ENCODE data around the gene NKD2. TPM values are rescaled to one million over a fixed set of nuclear protein-coding genes. Genes with fewer than 3 reads are reported as not detected.

Gene NKD2
- total RNA-seq, 1 experiment from 2014 or later, result 12.3 TPM

DNA sequence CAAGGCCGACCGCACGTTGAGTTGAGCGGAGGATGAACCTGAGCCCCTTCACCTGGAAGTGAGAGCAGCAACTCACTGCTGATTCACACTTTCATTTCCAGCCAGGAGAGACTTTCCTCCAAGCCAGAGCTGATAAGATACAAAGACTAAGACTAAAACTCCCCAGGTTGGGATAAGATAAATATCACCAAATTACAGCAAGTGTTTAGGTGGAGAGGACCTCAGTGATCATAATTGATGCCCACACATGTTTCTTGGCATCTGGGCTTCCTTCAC lies 6.4 kb upstream of the NKD2 start:
- POLR2A ChIA-PET, result no interaction called here
- intact Hi-C loops (cut with micrococcal nuclease; ENCODE audit: unreplicated experiment), result no loop called here
- in situ Hi-C loops (cut with HindIII; ENCODE audit: low pct_unique_long_range_greater_than_20kb, low sequenced_read_pairs), result no loop called here
- no peaks in the 10 kb centered on the region for H3K36me3 ChIP-seq (ENCODE audit: control insufficient read depth, insufficient read depth, low read length)
- H3K27ac ChIP-seq (ENCODE audit: low read length), result no peak overlapping the region
- no peaks in the 10 kb centered on the region for H3K27me3 ChIP-seq (ENCODE audit: control insufficient read depth, insufficient read depth, low read length)
- no TSS peak for BruUV-seq (replicated peaks)
- no peaks in the 10 kb centered on the region for H3K9me3 ChIP-seq (ENCODE audit: control insufficient read depth, insufficient read depth, low read depth, low read length)
- no peak for TF ChIP-seq POLR2AphosphoS5 (IDR thresholded peaks at IDR 0.05; ENCODE audit: low read depth, low read length)
- TF ChIP-seq, protein P1, sequence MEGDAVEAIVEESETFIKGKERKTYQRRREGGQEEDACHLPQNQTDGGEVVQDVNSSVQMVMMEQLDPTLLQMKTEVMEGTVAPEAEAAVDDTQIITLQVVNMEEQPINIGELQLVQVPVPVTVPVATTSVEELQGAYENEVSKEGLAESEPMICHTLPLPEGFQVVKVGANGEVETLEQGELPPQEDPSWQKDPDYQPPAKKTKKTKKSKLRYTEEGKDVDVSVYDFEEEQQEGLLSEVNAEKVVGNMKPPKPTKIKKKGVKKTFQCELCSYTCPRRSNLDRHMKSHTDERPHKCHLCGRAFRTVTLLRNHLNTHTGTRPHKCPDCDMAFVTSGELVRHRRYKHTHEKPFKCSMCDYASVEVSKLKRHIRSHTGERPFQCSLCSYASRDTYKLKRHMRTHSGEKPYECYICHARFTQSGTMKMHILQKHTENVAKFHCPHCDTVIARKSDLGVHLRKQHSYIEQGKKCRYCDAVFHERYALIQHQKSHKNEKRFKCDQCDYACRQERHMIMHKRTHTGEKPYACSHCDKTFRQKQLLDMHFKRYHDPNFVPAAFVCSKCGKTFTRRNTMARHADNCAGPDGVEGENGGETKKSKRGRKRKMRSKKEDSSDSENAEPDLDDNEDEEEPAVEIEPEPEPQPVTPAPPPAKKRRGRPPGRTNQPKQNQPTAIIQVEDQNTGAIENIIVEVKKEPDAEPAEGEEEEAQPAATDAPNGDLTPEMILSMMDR (IDR thresholded peaks at IDR 0.05), result no peak
- no peak for TF ChIP-seq SIN3A (IDR thresholded peaks at IDR 0.05; ENCODE audit: borderline replicate concordance, insufficient read depth, low read depth, low read length)
- TF ChIP-seq TCF7L2 (IDR thresholded peaks at IDR 0.05; ENCODE audit: low read depth, low read length), result no peak
- TF ChIP-seq, protein P2, sequence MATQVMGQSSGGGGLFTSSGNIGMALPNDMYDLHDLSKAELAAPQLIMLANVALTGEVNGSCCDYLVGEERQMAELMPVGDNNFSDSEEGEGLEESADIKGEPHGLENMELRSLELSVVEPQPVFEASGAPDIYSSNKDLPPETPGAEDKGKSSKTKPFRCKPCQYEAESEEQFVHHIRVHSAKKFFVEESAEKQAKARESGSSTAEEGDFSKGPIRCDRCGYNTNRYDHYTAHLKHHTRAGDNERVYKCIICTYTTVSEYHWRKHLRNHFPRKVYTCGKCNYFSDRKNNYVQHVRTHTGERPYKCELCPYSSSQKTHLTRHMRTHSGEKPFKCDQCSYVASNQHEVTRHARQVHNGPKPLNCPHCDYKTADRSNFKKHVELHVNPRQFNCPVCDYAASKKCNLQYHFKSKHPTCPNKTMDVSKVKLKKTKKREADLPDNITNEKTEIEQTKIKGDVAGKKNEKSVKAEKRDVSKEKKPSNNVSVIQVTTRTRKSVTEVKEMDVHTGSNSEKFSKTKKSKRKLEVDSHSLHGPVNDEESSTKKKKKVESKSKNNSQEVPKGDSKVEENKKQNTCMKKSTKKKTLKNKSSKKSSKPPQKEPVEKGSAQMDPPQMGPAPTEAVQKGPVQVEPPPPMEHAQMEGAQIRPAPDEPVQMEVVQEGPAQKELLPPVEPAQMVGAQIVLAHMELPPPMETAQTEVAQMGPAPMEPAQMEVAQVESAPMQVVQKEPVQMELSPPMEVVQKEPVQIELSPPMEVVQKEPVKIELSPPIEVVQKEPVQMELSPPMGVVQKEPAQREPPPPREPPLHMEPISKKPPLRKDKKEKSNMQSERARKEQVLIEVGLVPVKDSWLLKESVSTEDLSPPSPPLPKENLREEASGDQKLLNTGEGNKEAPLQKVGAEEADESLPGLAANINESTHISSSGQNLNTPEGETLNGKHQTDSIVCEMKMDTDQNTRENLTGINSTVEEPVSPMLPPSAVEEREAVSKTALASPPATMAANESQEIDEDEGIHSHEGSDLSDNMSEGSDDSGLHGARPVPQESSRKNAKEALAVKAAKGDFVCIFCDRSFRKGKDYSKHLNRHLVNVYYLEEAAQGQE (IDR thresholded peaks at IDR 0.05; ENCODE audit: insufficient read depth in 1 of 2, low read depth in 2 of 2, low read length in 1 of 2), result no peak
- no peak overlapping the region for H3K4me3 ChIP-seq (ENCODE audit: low read depth in 2 of 2, low read length in 2 of 2)
- CTCF ChIA-PET, result interaction anchor here (0.6 kb wide), 1 partner anchor 13 kb away, joined by 3 read pairs; no protein-coding TSS in a partner anchor
- ATAC-seq (no peak), DNase-seq (ENCODE audit: low read depth, low spot score) (no peak)
- H3K4me1 ChIP-seq (ENCODE audit: control insufficient read depth, insufficient read depth, low read length), result no peaks in the 10 kb centered on the region

DNA sequence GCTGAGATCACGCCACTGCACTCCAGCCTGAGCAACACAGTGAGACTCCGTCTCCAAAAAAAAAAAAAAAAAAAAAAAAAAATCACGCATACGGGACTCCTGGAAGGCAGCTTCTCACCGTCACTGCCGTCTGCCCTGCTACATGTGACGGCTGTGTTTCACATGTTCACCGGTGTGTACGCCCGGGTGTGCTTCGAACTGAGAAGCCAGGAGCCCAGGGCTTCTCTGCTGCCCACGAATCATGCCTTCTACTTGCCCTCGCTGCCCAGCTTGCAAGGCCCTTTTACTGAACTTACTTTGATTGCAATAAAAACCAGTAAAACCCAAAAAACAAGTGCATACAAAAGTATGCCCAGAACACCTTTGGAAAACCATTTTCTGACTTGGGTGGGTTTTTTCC lies 5.8 kb upstream of the NKD2 start:
- Histone ChIP-seq H3K4me1 (ENCODE audit: control insufficient read depth, insufficient read depth, low read length) (0 out of 2 replicates have a peak, but pooled peaks cover 4% of the 10 kb centered on the region), H3K4me3 (ENCODE audit: low read depth in 2 of 2, low read length in 2 of 2) (no peak overlapping the region), H3K27ac (ENCODE audit: low read length) (no peak overlapping the region), H3K9me3 (ENCODE audit: control insufficient read depth, insufficient read depth, low read depth, low read length) (no peaks in the 10 kb centered on the region), H3K36me3 (ENCODE audit: control insufficient read depth, insufficient read depth, low read length) (no peaks in the 10 kb centered on the region), H3K27me3 (ENCODE audit: control insufficient read depth, insufficient read depth, low read length) (no peaks in the 10 kb centered on the region)
- ChIA-PET CTCF (interaction anchor here (0.6 to 0.7 kb wide), 2 partner anchors 14 to 36 kb away, joined by 3 to 7 read pairs; no protein-coding TSS in a partner anchor), POLR2A (no interaction called here)
- BruUV-seq (replicated peaks), result no TSS peak
- DNase-seq (ENCODE audit: low read depth, low spot score) (no peak), ATAC-seq (no peak)
- intact Hi-C loops (cut with micrococcal nuclease; ENCODE audit: unreplicated experiment), result no loop called here
- in situ Hi-C loops (cut with HindIII; ENCODE audit: low pct_unique_long_range_greater_than_20kb, low sequenced_read_pairs), result no loop called here
- TF ChIP-seq SIN3A (IDR thresholded peaks at IDR 0.05; ENCODE audit: borderline replicate concordance, insufficient read depth, low read depth, low read length) (no peak), POLR2AphosphoS5 (IDR thresholded peaks at IDR 0.05; ENCODE audit: low read depth, low read length) (no peak), TCF7L2 (IDR thresholded peaks at IDR 0.05; ENCODE audit: low read depth, low read length) (no peak)
- TF ChIP-seq, protein P2 (IDR thresholded peaks at IDR 0.05; ENCODE audit: insufficient read depth in 1 of 2, low read depth in 2 of 2, low read length in 1 of 2), result no peak
- TF ChIP-seq, protein P1 (IDR thresholded peaks at IDR 0.05), result no peak

All from Panc1 (cell line).